HepG2 (cell line): ENCODE data around the gene SETD1A. TPM values are rescaled to one million over a fixed set of nuclear protein-coding genes. Genes with fewer than 3 reads are reported as not detected.
A peak's percentile ranks its signal among the peaks of the same experiment; 100 is the strongest.

Source experiments
- AKAP8 ChIP-seq: sonication (generic); formaldehyde crosslinking; IDR thresholded peaks from 2 replicates; pipeline ENCODE4 v1.5.1; 2020; ENCODE audit warnings: mild to moderate bottlenecking, missing genetic modification reagents
- ARID4A ChIP-seq: sonication (generic); formaldehyde crosslinking; IDR thresholded peaks from 2 replicates; pipeline ENCODE4 v1.5.0; 2020; ENCODE audit warnings: mild to moderate bottlenecking, missing genetic modification reagents, borderline replicate concordance
- ATF7-NPFF ChIP-seq: sonication (generic); formaldehyde crosslinking; IDR thresholded peaks from 2 replicates; pipeline ENCODE4 v1.8.1; 2023; ENCODE audit warnings: mild to moderate bottlenecking, low read depth, missing genetic modification reagents, moderate library complexity
- CHD4 ChIP-seq: fragments of 200-600 bp; sonication (generic); IDR thresholded peaks from 2 replicates; pipeline ENCODE4 v1.7.0; 2017; ENCODE audit warnings: mild to moderate bottlenecking, low read length, borderline replicate concordance
- HOXA5 ChIP-seq: sonication (generic); formaldehyde crosslinking; IDR thresholded peaks from 2 replicates; pipeline ENCODE4 v1.4.0; 2020; ENCODE audit warnings: missing genetic modification reagents
- KDM3A ChIP-seq: IDR thresholded peaks from 2 replicates; pipeline ENCODE4 v1.6.1; 2018; ENCODE audit warnings: low read depth, missing compliant biosample characterization
- MED1 ChIP-seq: sonication (generic); formaldehyde crosslinking; IDR thresholded peaks from 2 replicates; pipeline ENCODE4 v1.4.0; 2020; ENCODE audit warnings: missing genetic modification reagents
- MIER3 ChIP-seq: IDR thresholded peaks from 2 replicates; pipeline ENCODE4 v1.6.1; 2016; ENCODE audit warnings: missing compliant biosample characterization, borderline replicate concordance
- NR2F2 ChIP-seq: IDR thresholded peaks from 2 replicates; pipeline ENCODE4 v1.6.1; 2012; ENCODE audit warnings: low read depth, inconsistent platforms, borderline replicate concordance
- PHF5A ChIP-seq: IDR thresholded peaks from one replicate; pipeline ENCODE4 v1.6.1; 2018; ENCODE audit warnings: low read depth, missing genetic modification reagents; ENCODE audit not compliant: unreplicated experiment
- SIN3A ChIP-seq: IDR thresholded peaks from 2 replicates; pipeline ENCODE4 v1.6.1; 2011; ENCODE audit warnings: low read depth, mild to moderate bottlenecking, control low read depth, low read length, borderline replicate concordance
- STAT5B ChIP-seq: sonication (generic); formaldehyde crosslinking; IDR thresholded peaks from 2 replicates; pipeline ENCODE4 v1.4.0; 2020; ENCODE audit warnings: missing genetic modification reagents
- TP53 ChIP-seq: sonication (generic); formaldehyde crosslinking; conservative IDR thresholded peaks from 2 replicates; pipeline ENCODE4 v1.4.0; 2020; ENCODE audit warnings: missing genetic modification reagents
- ZNF275 ChIP-seq: sonication (generic); formaldehyde crosslinking; IDR thresholded peaks from 2 replicates; pipeline ENCODE4 v1.8.0; 2022; ENCODE audit warnings: missing genetic modification reagents, mild to moderate bottlenecking, inconsistent platforms, borderline replicate concordance
- ZNF460 ChIP-seq: sonication (generic); formaldehyde crosslinking; IDR thresholded peaks from 2 replicates; pipeline ENCODE4 v1.5.1; 2020; ENCODE audit warnings: missing genetic modification reagents, mild to moderate bottlenecking, borderline replicate concordance
- ZNF484 ChIP-seq: sonication (generic); formaldehyde crosslinking; IDR thresholded peaks from 2 replicates; pipeline ENCODE4 v1.5.1; 2020; ENCODE audit warnings: mild to moderate bottlenecking, low read depth, missing genetic modification reagents, borderline replicate concordance
- ZNF547 ChIP-seq: sonication (generic); formaldehyde crosslinking; IDR thresholded peaks from 2 replicates; pipeline ENCODE4 v1.5.1; 2020; ENCODE audit warnings: mild to moderate bottlenecking, missing genetic modification reagents
- ZNF652 ChIP-seq: IDR thresholded peaks from 2 replicates; pipeline ENCODE4 v1.6.1; 2016; ENCODE audit warnings: low read depth, borderline replicate concordance
- ZNF777 ChIP-seq: sonication (generic); formaldehyde crosslinking; IDR thresholded peaks from 2 replicates; pipeline ENCODE4 v1.4.0; 2020; ENCODE audit warnings: missing genetic modification reagents
- ZSCAN25 ChIP-seq: sonication (generic); formaldehyde crosslinking; IDR thresholded peaks from 2 replicates; pipeline ENCODE4 v1.8.0; 2022; ENCODE audit warnings: mild to moderate bottlenecking, missing genetic modification reagents
- ZUFSP ChIP-seq: sonication (generic); formaldehyde crosslinking; IDR thresholded peaks from 2 replicates; pipeline ENCODE4 v1.9.0; 2021; ENCODE audit warnings: missing genetic modification reagents, mild to moderate bottlenecking, borderline replicate concordance
- polyA plus RNA-seq, 8 experiments: library from polyadenylated mRNA; depleted of rRNA in 3 of 8; stranded (reverse) in 7 of 8; unstranded in 1 of 8; fragments of >200 nt; fragmentation: Illumina TruSeq in 4 of 8; extraction: Trizol in 4 of 8; gene quantifications; 2 replicates each; pipeline versions ENCODE4 v1.2.1 to v1.2.3, GENCODE V29; 2011 to 2016; ENCODE audit warnings: low read depth in 4 of 8, missing spikeins in 1 of 8, mixed read lengths in 1 of 8; ENCODE audit not compliant: insufficient read depth in 1 of 8
- total RNA-seq, 5 experiments: library from RNA; depleted of rRNA; stranded (reverse); fragments of >200 nt; fragmentation: Illumina TruSeq; extraction: Trizol; gene quantifications; 2 replicates each; pipeline ENCODE4 v1.2.3, GENCODE V29; 2016; ENCODE audit warnings: low read depth in 1 of 5

Gene SETD1A
- total and polyA plus RNA-seq, 2 of the 13 experiments (the other 11 are each of a cell fraction or from before 2014, with no cell fraction given), result 3.8 to 5.6 TPM

- TF ChIP-seq ZNF652 (CRISPR knock-in tag), result peak; percentile 11; the same call in 1 of the 2 replicates
- no peak for TF ChIP-seq STAT5B (CRISPR knock-in tag)
- TF ChIP-seq ATF7-NPFF, result no peak
- 0 out of 2 replicates have a peak, but pooled peaks have one; percentile 12 for TF ChIP-seq ZSCAN25 (CRISPR knock-in tag)
- peak; percentile 57 for TF ChIP-seq MIER3 (CRISPR knock-in tag)
- TF ChIP-seq ARID4A (CRISPR knock-in tag), result peak; percentile 67; the same call in 1 of the 2 replicates
- 0 out of 2 replicates have a peak, but pooled peaks have one; percentile 14 for TF ChIP-seq AKAP8 (CRISPR knock-in tag)
- no peak for TF ChIP-seq ZUFSP (CRISPR knock-in tag)
- TF ChIP-seq KDM3A (CRISPR knock-in tag), result peak; percentile 51; the same call in 1 of the 2 replicates
- TF ChIP-seq NR2F2, result peak; percentile 14; the same call in 1 of the 2 replicates
- TF ChIP-seq HOXA5, result peak; percentile 82
- no peak for TF ChIP-seq ZNF777 (CRISPR knock-in tag)
- TF ChIP-seq ZNF275 (CRISPR knock-in tag), result no peak; the same call in 1 of the 2 replicates
- peak; percentile 71 for TF ChIP-seq MED1 (CRISPR knock-in tag)
- TF ChIP-seq PHF5A (CRISPR knock-in tag), result no peak
- no peak for TF ChIP-seq CHD4
- TF ChIP-seq ZNF484 (CRISPR knock-in tag), result 0 out of 2 replicates have a peak, but pooled peaks have one; percentile 38
- TF ChIP-seq ZNF460 (CRISPR knock-in tag), result no peak
- TF ChIP-seq SIN3A, result peak; percentile 92; the same call in 1 of the 2 replicates
- no peak; the same call in 1 of the 2 replicates for TF ChIP-seq TP53
- no peak for TF ChIP-seq ZNF547 (CRISPR knock-in tag)
Observed at GRCh38 chr16:31033709-31034492, 76.3 kb downstream of the SETD1A start (continued).
